Non-pigmented ciliary epithelial cell (primary cell): ENCODE measurements around the gene FOSB.
"Not testable (repeated sequence)": the region's sequence is repeated elsewhere in the genome, so short reads cannot be mapped to it uniquely, and the experiment has no call there.

Source experiments
- DNase-seq: peaks from one replicate; pipeline ENCODE4 v3.0.0-alpha.2; 2010; ENCODE audit warnings: low read depth

Gene FOSB

DNA sequence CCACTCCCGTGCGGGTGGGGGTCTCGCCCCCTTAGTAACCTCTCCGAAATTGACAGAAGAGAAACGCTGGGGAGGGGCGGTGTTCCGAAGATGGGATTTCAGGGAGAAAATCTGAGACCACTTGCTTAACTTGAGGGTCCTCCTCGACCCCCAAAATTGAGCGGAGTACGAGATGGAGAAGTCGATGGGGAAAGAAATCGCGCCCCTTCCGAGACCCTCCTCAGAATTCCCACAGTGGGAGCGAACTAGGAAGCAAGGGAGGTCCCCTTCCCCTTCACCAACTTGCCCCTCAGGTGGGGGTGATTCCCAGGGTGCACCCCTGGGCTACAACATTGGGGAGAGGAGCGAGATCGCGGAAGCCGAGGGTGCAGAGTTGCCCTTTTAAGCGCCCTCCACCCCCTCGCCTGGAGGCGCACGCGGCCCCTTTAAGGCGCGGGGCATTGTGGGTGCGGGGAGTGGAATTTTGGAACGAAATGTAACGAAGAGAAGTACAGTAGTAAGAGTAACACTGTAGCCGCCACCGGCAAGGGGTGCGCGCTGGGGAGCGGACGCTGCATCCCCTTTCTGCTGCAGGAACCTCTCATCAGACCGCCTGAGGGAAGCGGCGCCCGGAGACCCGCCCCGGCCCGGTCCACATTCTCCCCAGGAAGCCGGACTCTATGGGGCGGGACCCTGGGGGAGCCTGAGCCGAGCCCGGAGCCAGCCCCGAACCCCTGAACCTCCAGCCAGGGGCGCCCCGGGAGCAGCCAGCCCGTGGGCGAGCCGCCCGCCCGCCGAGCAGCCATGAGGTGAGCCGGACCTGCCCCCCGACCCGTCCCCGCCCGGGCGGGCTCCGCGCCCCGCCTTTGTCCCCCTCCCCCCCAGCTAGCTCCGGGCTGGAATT, 39.4 kb downstream of the FOSB start, which contains the start of gene VASP:
TSS of gene VASP (plus strand) at position 491 of the 883 bp plus-strand sequence. CDS start at position 784, 293 bp downstream.
- DNase-seq = no peak

DNA sequence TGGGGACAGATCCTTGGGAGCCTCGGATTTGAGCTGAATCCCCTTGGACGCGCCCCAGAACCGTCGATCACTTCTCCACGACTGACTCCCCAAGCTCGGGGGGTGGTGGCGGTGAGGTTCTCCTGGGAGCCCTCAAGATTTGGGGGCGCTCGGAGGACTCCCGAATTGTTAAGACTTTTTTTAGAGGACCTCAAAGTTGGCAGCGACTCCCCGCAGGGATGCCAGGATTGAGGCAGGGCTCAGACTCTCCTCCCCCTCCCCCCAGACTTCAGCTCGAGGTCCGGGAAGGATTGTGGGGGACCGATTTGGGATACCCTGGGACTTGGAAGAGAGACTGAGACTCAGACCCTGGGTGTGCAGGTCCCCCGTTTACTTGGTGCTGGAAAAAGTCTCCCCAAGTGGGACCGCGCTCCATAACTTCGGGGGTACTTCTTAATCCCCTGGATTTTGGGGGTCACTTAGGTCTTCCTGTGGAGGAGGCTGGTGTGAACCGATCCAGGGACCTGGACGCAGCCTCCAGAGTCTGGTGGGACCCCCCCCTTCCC, 40.1 kb downstream of the FOSB start:
- DNase-seq = no peak

DNA sequence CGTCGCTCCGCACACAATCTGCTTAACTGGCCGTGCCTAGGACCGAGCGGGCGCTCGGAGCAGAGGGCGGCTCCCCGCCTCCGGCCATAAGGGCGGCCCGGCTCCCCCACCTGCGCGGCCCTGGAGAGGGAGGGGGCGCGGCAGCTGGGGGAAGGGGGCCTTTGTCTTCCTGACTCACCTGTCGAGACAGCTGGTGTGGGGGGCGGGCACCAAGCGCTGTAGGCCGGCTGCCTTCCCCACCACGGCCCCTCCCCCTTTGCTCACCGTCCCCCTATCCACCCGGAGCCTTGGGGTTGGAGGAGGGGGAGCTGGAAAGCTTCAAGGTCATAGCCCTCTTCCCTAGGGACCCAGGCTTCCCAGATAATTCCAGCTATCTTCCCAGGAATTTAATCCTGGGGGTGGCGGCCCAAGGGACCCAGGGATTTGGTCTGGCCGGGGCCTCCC, 40.6 kb downstream of the FOSB start:
- DNase-seq = no peak

DNA sequence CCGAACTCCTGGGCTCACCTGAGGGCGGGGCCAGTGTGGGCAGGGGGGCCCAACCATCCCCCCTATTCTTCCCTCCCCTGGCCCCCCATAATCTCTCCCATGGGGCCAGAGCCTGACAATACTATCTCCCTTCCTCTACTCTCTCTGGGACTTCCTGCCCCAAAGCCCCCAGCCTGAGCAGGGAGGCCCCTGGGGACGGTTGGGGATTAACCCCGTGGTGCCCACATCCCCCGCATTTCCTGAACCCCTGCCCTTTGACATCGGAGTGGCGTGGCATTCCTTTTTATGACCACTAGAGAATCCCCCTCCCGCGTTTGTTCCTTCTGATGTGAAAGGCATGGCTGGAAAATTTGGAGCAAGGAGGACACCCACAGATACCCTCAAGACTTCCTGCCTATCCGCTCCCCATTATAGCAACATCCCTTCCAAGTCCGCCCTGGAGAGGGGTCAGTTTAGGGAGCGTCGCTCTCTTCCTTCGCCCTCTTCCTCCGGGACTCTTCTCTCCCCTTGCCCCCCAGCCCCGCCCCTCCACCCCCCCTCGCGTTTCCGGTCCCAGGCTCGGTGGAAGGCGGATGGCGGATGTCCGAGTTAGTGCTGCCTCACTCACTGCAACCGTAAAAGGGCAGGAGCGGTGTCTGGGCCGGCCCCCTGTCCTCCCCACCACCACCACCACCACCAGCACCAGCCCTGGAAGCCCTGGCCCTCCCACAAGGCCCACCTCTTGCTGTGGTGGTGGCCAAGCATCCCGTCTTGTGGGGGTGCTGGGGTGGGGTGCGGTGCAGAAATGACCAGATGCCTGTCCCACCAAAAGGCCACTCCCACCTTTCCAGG, 41.3 kb downstream of the FOSB start:
- no peak for DNase-seq

DNA sequence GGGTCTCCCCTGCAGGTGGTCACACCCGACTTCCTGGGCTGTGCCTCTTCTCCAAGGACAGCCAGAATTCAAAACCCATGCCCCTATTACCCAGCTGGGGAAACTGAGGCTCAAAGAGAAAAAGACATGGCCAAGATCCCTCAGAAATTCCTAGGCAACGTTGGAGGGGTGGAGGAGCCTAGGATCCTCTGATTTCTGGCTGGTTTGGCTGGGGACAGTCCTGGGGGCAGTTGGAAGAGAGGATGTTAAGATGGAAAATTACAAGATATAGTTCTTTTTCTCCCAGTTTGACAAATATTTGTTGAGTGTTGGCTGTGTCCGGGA, 41.9 kb downstream of the FOSB start:
- DNase-seq = no peak

GRCh38 chr19:45510352-45510751, 42.6 kb downstream of the FOSB start:
- DNase-seq = not testable (repeated sequence)

DNA sequence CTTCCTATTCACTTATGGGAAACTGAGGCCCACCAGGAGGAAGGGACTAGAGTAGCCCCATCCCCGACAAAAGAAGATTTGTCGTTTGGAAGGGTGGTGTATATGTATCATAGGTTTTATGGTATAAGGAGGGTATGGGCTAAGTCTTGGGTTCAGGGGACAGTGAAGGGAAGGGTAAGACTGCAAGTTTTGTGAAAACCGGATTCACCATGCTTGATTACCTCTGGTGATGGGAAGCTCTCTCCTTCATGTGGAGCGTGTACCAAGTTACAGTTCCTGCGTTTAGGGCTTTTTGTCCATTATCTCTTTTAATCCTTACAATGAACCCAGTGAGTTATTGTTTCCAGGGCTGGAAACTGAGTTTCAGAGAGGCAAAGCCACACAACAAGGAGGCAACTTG, 43.3 kb downstream of the FOSB start:
- no peak for DNase-seq

- DNase-seq = no peak
These were observed 45.2 kb downstream of the FOSB start for GRCh38 chr19:45512881-45513483.

DNA sequence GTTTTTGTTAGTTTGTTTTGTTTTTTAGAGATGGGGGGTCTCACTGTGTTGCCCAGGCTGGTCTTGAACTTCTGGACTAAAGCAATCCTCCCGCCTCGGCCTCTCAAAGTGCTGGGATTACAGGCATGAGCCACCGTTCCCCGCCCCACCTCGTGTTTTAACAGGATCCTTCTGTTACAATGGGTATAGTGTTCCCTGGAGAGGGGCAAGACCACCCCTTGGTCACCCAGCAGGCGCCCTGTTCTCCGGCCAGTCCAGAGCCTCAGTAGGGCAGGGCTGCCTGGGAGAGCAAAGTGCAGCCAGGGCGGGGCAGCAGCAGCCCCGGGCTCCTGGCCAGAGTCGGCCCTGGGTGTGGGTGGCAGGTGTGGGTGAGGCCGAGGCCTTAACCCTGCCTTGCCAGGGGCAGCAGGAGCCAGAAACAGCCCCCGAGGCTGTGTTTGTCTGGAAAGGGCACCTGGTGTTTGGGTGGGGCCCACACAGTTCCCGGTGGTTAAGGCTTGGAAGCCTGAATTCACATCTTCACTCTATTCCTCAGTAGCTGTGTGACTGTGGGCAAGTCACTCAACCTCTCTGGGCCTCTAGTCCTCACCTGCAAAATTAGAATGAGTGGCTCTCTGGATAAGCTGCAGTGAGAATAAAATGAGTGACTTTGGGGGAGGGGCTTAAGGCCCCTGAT, 46.7 kb downstream of the FOSB start:
- no peak for DNase-seq

DNA sequence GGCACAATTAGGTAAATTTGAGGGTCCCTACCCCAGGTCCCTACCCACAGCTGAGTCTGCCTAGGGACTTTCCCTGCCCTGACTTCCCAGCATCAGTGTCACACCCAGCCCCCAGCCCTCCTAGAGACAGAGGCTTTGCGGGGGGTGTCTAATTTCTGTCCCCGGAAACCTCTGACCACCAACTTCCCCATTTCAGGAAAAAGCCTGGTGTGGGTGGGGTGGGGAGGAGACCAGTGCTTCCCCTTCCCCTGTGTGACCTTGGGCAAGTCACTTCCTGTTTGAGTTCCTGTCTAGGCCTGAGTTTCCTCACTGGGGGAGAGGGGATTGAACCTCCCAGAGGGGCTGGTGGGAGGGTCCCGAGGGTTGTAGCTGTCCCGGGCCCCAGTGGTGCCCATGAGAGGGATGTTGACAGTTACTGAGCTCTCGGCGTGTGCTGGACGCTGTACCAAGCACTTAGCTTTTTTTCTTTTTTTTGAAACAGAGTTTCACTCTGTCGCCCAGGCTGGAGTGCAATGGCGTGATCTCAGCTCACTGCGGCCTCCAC, 47.4 kb downstream of the FOSB start:
- DNase-seq = no peak

- no peak for DNase-seq
These were observed 48.1 kb downstream of the FOSB start for GRCh38 chr19:45515807-45516401.

DNA sequence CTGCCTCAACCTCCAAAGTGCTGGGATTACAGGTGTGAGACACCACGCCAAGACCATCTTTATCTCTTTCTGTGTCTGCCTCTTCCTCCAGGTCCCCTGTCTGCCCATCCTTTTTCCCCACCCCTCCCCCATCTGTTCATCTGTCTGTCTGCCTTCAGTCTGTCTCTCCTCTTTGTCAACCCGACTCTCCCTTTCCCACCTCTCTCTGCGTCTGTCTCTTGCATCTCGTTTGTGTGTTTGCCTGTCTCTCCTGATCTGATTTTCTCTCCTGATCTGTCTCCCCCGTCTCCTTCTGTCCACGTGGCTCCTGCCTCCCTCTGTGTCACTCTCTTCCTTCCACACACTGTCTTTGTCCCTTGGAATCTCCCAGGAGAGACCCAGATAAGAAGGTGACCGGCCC, 49.4 kb downstream of the FOSB start:
- no peak for DNase-seq

DNA sequence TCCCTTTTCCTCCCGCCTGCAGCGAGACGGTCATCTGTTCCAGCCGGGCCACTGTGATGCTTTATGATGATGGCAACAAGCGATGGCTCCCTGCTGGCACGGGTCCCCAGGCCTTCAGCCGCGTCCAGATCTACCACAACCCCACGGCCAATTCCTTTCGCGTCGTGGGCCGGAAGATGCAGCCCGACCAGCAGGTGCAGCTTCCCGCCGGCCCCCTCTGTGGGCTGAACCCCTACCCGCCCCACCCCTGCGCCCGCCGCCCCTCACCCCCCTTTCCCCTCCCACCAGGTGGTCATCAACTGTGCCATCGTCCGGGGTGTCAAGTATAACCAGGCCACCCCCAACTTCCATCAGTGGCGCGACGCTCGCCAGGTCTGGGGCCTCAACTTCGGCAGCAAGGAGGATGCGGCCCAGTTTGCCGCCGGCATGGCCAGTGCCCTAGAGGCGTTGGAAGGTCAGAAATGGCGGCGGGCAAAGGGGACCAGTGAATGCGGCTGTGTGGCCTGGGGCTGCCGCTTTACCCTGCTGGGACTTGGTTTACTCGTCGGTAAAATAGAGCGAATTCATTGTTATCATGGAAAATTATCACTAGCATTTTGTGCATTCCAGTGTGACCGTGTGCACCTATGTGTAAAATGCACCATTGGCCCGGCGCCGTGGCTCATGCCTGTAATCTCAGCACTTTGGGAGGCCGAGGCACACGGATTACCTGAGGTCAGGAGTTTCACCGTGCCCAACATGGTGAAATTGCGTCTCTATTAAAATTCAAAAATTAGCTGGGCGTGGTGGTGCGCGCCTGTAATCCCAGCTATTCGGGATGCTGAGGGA, 50.1 kb downstream of the FOSB start:
- no peak for DNase-seq

DNA sequence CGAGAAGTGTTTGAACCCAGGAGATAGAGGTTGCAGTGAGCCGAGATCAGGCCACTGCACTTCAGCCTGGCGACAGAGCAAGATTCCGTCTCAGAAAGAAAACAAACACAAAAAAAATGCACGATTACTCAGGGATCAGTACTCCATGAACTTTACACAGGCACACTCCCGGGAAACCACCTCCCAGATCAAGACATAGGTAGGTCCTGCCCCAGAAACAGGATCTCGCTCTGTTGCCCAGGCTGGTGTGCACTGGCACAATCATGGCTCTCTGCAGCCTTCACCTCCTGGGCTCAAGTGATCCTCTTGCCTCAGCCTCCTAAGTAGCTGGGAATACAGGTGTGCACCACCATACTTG, 50.7 kb downstream of the FOSB start:
- no peak for DNase-seq

- no peak for DNase-seq
These were observed 54.5 kb downstream of the FOSB start for GRCh38 chr19:45522010-45522941.

- DNase-seq = no peak
These were observed 56.0 kb downstream of the FOSB start for GRCh38 chr19:45523642-45524256.

DNA sequence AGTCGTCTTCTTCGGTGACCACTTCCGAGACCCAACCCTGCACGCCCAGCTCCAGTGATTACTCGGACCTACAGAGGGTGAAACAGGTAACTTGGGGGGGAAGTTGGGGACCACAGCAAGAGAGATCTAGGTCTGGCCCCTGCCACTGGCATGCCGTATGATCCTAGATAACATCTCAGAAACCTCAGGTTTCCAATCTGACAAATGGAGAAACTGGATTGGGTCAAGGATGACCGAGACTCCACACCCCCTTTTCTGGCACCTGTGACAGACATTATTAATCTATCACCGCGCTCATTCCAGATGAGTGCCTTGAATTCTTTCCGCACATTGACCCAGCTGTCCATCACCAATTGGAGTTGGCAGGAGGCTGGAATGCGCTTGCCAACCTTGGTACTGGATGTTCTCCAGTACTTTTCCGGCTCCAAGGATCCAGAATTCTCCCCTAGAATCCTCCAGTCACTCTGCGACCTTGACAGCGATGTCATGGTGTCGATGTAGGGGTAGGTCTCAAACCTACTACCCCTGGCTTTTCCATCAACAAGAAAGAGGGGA, 56.9 kb downstream of the FOSB start:
- no peak for DNase-seq
